Fibroblast of the conjunctiva (primary cell): ENCODE data around the gene GPR17.

Experiments used
- DNase-seq: peaks from one replicate; pipeline ENCODE4 v3.0.0-alpha.2; 2010; ENCODE audit warnings: low read depth

GPR17 gene

DNA sequence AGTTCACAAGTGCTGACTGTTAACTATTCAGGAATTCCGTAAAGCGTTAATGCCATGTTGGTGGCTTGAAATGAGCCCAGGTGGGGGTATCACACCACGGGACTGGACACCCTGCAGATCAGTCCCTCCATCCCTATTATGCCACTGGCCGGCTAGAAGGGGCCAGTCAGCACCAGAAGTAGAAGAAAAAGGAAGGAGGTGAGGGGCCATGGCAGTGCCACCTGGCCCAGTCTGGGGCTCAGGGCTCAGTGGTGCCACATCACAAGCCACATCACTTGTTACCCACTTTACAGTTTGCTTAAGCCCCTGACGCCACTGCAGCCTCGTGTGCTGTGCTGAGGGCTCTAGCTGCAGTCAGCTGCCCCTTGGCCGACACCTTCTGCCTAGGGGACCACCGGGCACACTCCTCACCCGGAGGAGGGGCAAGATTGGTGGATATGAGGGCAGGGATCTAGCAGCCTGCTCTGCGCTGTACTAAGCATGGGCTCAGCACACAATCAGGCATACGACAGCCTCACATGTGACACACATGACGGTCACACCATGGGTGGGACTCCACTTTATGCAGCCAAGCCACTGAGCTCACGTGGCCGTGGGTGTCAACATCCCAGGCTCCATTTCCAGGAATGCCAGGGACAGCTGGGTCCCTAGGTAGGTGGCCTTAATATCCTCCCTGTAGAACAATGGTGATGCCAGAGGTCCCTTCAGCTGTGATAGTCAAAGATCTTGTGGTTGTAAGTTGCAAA is 25.8 kb downstream of the GPR17 start:
- no peak for DNase-seq

DNA sequence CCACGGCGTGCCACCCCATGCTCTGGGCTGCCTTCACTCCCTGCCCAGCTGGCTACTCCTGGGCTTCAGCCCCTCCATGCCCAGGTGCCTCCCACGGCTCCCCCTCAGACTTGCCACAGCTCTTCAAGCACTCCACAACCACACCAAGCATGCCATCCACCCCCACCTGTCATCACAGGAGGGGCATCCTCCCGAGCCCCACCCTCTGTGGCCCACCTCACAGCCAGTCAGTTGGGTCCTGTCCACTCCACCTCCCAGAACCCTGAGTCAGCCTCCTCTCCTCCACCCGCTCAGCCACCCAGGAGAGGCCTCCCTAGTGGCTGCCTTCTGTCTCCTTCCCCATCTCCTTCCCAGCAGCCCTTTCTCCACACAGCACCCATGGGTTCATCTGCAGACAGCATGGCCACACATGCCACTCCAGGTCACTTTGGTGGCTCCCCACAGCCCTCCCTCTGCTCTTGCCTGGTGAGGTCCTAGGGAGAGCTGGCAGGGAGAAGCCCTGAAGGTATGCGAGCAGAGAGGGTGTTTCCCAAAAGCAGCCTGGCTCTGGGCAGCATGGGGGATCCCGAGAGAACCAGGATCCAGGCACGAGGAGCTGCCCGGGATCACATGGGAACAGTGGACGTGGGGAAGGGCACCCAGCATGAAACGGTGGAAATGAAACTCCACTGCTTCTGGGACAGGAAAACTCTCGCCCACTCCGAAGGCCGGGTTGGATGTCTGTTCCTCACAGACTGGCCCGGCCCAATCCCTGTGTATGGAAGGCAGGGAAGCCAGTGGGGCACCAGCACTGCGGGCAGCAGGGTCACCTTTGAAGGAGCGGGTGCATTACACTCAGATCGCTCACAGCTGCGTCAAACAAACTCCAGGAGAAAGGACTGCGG is 26.6 kb downstream of the GPR17 start:
- DNase-seq: no peak

DNA sequence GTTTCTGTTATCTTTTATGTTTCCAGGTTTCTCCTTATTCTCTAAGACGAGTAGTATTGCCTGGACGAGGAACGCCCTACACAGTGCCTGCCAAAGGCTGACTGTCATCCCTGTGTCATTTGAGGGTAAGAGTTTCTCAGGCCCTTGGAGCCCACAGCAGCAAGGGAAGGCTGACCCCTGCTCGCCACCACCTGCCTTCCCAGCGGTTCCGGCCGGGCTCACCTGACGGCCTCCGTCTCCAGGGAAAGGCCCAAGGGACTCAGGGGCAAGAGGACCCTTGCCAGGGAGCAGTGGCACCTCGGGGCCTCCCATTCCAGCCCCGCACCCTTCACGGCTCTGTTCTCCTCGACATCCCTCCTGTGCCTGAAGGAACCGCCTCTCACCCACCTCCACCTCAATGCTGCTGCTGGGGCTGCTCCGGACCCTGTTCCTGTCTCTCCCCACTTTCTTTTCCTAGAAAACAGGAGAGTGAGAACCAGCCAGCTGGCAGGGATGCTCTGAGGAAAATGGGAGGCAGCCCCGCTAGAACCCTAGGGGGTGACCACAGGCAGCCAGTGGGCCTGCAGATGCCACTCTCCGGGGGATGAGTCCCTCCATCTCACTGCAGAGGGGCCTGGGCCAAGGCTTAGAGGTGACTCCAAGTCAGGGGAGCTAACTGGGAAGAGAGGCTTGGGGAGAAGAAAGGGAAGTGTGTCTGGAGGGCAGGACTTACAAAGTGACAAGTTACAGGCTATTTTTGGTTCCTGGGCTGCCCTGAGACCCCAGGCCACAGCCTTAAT is 27.5 kb downstream of the GPR17 start:
- DNase-seq: no peak

DNA sequence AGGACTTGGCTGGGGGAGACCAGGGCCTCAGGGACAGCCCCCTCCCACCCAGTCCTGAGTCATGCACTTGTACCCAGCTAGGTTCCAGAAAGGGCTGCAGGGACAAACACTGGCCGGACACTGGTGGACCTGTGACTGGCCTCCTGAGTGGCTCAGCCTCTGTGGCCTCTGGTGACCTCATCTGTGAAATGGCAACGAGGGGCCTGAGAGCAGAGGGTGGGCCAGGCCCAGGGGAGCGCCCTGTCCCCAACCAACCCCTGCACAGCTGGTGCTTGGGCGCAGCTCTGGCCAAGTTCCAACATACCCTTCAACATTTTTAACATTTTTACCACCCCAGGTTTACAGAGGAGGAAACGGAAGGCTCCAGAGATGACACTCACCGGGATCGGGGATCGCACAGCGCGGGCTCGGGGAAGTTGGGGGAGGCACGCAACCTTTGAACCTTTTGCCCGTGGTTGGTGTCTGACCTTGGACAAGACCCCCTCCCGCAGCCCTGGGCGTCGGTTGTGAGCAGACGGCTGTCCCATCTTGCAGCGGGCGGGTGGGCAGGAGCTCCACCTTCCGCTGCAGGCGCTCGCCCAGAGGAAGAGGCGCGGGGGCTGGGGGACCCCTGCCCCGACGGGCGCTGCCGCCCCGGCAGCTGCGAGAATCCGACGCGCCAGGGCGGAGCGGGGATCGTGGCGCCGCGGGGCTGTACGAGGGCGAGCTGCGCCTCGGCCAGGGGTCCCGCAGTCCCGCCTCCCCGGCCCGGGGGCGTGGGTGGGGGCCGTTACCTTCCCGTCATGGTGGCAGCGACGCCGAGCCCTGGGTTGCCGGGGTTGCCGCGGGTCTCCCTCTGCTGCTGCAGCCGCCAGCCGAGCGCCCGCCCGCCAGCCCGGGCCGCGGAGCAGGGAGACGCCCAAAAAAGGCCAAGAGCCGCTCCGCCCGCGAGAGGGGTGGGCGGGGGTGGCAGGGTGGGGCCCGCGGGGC is 28.6 kb downstream of the GPR17 start:
- no peak for DNase-seq

DNA sequence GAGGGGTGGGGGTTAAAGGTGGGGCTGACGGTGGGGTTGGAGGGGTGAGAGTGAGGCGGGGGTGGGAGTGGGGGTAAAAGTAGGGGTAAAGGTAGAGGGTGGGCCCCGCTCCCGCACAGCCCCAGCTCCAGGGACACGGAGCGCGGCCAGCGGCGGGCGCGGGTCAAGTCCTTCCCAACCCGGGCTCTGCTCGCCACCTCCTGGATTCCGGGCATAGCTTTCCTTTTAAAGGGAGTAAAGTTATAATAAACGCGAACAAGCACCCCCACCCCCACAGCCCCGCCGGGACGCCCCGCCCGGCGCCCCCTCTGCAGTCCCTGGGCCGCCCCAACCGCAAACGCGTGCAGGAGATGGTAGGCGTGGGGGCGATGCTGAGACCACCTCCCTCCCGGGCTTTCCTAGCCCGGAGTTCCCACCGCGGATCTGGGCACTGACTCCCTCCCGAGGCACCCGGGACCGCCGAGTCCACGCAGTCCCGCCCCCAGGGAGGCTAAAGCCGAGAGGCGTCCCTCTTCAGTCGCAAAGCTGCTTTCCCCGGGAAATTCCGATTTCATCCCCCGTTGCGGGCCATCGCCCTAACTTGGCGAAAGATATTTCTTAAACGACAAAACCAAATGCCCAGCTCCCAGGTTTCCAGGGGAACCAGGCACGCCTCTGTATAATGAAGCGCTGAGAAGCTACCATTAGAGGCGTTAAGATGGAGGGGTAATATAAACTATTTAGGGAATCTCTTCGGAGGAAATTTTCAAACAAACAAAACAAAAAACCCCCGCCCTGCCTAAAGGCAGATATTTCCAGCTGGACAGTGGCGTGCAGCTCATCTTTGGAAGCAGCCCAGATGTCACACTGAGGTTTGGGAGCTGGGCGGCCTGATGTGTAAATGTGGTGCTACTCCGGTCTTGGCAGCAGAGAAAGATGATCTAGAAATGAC is 29.6 kb downstream of the GPR17 start, which contains the start of gene LIMS2:
TSS of gene LIMS2 (minus strand) at position 200 of the 931 bp plus-strand sequence. CDS start 506 bp downstream, outside the sequence.
- no peak for DNase-seq

DNA sequence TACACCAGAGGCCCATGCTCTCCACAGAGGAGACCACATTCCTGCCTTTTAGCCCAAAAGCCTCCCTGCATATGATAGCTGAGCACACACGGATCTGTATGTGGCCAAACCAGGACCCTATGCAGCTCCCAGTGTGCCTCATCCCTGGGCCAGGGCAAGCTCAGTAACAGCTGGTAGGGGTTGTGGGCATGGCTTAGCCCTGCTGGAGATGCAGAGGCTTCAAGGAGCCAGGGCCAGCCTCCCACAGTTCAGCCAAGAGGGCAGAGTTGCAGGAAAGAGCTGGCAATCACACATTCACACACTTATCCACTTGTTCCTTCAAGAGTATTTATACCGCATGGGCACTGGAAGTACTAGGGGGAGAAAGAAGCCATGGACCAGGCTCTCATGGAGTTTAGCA is 31.0 kb downstream of the GPR17 start:
- DNase-seq: no peak

DNA sequence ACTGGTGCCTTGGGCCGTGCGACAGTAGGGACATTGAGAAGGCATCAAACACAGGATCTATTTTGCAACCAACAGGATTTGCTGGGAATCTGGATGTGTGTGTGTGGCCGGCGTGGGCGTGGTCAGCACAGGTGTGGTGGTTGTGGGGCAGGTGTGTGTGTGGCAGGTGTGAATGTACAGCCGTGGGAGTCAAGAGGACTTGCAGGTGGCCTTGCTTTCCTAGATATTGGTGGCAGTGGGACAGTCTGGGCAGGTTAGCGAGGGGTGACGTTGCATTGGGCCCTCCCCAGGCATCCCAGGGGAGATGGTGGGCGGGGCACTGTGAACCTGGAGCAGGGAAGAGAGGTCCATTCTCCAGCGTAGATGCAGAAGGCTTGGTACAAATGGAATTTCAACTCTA is 32.6 kb downstream of the GPR17 start:
- no peak for DNase-seq

DNA sequence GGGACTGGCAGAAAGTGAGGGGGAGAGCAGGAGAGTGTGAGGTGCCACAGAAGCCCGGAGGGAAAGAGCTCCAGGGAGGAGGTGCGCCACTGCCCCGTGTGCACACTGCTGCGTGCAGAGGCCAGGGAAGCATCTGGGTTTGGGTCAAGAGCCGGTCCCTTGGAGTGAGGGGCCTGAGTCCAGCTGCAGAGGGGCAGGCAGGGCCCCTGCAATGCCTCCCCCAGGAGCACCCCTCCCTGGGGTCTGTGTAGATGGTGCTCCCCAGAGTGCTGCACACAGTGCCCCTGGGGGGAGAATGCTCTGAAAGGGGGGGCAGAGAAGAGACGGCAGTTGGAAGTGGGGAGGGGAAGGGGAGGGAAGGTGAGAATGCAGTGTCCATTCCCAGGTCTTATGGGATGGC is 33.0 kb downstream of the GPR17 start:
- no peak for DNase-seq

DNA sequence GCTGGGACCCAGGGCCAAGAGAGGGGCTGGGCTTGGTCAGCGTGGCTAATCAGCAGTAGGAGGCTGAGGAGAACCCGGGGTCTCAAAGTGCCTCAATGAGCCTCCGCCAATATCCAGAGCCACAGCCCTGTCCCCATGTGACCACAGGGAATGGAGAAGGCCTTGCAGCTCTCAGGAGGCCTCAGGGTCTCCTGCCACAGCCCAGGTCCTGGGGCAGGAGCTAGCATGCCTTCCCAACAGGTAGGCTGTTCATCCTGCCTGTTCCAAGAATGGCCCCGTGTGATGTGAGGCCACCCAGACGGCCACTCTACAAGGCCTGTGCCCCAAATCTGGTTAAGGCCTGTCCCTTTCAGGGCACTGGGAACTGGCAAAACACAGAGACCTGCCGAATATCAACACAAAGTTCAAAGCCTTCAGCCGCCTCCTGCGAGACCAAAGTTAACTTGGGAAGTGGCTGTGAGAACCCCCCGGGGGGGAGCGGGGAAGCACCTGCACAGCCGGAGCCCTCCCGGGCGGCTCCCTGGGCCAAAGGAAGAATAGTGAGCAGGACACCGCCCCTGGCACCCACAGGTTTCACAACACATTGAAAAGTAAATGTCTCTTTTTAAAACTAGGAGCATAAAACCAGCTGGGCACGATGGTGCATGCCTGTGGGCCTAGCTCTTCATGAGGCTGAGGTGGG is 33.9 kb downstream of the GPR17 start:
- DNase-seq: no peak

DNA sequence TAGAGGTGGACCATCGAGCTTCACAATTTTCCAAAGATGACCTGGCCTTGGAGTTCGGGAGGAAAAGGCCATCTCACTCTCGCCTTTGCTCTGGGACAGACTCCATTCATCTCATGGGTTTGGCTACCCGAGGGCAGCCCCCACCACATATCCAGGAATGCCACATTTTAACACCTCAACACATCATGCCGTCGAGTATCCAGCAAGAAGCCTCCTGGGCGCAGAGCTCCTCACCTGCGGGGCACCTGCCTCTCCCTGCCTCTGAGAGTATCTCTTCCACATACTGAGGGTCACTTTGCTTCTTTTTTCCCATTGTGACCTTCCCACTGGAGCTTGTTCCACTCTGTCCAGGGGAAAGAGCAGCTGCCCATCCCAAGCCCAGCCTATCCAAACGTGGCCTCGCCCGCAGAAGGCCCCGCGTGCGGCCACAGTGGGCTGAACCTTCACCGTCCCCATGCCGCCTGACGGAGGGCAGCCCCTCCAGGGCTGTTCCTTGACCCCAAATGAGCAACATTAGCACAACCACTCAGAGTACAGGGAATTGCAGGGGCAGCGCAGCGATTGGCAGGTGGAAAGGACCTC is 34.8 kb downstream of the GPR17 start:
- no peak for DNase-seq

DNA sequence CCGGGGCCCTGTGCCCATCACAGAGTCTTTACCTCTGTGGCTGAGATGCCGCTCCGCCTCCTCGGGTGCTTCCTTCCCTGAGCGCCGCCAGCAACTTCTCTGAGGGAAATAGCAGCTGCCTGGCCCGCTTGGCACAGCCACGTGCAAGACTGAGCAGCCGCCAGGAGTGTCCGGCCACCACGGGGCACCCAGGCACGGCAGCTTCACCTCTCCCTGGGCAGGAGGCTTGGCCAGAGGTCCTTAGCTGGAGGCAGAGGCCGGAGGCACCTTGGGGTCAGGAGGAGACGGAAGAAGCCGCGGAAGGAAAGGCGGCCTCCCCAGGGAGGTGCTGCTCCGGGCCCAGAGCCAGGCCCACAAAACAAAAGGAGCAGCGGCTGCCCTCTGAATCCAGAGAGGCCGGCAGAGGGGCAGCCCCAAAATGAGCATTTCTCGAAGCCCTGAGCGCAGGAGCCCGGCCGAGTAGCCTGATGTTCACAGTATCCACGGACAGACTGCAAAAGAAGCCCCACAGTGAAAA is 35.4 kb downstream of the GPR17 start:
- no peak for DNase-seq

DNA sequence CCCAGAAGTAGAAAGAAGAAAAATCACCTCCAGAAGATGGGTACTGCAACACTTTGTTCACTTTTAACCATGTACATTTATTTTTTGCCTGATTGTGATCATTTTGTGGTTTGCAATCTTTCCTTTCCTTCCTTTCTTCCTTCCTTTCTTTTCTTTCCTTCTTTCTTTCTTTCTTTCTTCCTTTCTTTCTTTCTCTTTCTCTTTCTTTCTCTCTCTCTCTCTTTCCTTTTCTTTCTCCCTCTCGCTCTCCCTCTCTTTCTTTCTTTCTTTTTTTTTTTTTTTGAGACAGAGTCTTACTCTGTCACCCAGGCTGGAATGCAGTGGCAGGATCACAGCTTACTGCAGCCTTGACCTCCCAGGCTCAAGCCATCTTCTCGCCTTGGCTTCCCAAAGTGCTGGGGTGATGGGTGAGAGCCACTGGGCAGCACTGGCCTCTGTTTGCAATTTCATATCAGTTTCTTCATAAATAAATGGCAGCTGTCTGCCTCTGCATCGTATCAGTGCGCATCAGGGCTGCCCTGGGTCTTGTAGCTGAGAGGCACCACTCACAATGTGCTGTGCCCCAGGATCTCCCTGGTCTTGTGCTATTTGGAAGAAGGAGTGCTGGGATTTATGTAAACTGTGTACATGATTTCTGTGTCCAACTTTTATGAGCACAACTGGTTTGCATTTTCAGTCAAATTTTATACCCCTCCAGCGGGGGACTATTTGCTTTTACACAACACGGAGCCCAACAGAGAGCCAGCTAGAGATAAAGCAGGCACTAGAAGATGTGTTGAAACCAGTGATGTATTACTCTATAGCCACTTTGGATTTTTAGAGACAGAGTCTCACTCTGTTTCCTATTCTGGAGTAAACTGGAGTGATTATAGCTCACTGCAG is 36.3 kb downstream of the GPR17 start:
- no peak for DNase-seq

DNA sequence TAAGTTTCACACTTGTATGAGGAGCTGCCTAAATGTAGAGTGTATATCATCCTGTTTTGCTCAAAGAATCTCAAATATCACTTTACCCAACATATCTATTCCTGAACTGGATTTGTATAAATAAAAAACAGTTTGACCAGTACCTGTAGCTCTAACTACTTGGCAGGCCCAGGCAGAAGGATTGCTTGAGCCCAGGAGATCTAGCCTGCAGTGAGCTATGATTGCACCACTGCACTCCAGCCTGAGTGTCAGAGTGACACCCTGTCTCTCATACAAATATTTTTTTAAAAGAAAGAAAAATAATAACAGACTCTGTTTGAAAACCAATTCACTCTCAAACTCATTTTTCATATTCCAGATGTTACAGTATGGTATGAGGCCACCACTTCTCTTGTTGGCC is 37.1 kb downstream of the GPR17 start:
- DNase-seq: no peak

DNA sequence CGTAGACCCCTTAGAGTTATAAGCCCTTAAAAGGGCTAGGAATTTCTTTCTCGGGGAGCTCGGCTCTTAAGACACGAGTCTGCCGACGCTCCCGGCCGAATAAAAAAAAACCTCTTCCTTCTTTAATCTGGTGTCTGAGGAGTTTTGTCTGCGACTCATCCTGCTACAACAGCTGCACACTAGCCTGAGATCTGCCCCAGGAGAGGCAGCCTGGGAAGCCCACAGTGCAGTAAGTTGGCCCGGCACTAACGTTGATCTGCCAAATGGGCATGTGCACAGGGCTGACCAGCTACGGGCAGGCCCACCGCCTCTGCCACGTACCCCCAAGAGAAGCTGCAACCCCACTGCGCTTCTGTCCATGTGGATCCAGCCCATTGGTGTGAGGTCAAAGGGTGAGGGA is 37.8 kb downstream of the GPR17 start:
- DNase-seq: no peak

DNA sequence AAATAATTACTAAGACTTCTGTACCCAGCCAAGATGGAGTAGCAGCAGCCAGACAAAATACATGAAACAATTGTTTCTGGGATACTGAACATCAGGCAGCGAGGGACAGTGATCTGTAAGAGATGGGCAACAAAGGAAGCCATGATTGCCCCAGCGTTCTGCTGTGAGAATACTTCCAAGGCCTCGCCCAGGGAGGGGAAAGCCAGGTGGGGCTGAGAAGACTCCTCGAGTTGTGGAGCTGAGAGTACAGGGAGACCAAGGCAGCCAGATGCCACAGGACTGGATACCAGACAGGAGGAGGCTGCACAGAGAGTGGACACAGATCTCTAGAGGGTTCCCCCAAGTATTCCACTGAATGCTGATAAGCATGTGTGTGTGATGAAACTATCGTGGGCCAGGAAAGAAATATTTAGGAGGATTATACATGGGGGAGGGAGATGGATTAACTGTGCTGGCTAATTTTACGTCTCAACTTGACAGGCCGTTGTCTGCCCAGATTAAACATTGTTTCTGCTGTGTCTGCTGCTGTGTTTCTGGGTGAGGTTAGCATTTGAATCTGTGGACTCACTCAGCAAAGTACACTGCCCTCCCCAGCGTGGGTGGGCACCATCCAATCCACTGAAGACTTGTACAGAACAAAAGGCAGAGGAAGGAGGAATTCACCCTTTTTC is 39.6 kb downstream of the GPR17 start:
- DNase-seq: no peak

DNA sequence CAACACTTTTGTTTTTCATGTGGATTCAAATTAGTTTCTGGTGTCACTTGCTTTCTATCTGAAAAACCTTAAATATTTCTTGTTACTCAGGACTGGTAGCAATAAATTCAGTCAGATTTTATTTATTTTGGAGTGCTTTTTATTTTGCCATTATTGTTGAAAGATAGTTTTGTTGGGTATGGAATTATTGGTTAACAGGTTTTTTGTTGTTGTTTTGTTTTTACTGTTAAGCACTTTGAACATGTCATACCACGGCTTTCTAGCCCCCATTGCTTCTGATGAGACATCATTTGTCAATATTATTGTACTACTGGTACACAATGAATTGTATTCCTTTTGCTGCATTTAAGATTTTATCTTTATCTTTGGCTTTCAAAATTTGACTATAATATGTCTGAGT is 42.5 kb downstream of the GPR17 start:
- no peak for DNase-seq

DNA sequence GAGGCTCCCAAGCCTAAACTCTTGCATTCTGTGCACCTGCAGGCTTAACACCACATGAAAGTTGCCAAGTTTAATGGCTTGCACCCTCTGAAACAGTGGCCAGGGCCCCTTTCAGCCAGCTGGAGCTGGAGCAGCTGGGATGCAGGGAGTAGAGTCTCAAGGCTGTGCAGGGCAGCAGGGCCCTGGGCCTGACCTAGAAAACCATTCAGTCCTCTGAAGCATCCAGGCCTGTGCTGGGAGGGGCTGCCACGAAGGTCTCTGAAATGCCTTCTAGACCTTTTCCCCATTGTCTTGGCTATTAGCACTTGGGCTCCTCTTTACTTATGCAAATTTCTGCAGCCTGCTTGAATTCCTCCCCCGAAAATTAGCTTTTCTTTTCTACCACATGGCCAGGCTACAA is 44.7 kb downstream of the GPR17 start:
- DNase-seq: no peak
